ENCODE data around the gene TANC2.

TANC2 gene

DNA sequence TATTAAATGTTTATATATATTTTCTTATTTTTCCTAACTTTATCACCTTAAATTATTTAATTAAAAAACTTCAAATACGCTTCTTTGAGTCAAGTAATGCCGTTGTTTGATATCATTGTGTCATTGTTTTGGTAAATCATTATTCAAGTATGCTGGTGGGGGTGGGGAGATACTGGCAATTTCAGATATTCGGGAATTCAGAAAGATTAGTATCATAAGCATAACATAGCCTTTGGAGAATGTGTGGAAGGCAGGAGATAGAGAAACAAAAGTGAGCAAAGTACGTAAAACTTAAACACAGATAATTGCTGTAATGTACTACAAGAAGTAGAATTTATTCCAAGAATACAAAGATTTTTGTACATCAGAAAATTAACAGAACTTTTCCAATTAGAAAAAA lies 49.8 kb downstream of the TANC2 start:
- DNase-seq: no peak

All from NCI-H1105 treated with DMSO at 0.1 percent for 48 hours (cell line).